Large intestine (tissue), 3 donors: ENCODE measurements around the gene HP. TPM values are rescaled to one million over a fixed set of nuclear protein-coding genes. Genes with fewer than 3 reads are reported as not detected.
"Not testable (repeated sequence)": the region's sequence is repeated elsewhere in the genome, so short reads cannot be mapped to it uniquely, and the experiment has no call there.

Source experiments
- DNase-seq, 2 donors: peaks; one replicate each; pipeline versions ENCODE4 v3.0.0 to v3.0.0-alpha.2; 2013
- H3K27ac ChIP-seq: one replicate; pipeline ENCODE4 v1.5.1; 2013; ENCODE audit warnings: low read length
- H3K27me3 ChIP-seq: 2 replicates; pipeline ENCODE4 v1.6.1; 2013; ENCODE audit warnings: low read length; ENCODE audit not compliant: control insufficient read depth, insufficient read depth
- H3K36me3 ChIP-seq: 2 replicates; pipeline ENCODE4 v1.6.1; 2013; ENCODE audit warnings: low read length; ENCODE audit not compliant: control insufficient read depth, insufficient read depth
- H3K4me1 ChIP-seq: one replicate; pipeline ENCODE4 v1.6.1; 2013; ENCODE audit warnings: low read length; ENCODE audit not compliant: control insufficient read depth, insufficient read depth
- H3K4me3 ChIP-seq: one replicate; pipeline ENCODE4 v1.5.1; 2013; ENCODE audit warnings: low read length
- H3K9me3 ChIP-seq: one replicate; pipeline ENCODE4 v1.6.1; 2013; ENCODE audit warnings: mild to moderate bottlenecking, low read depth, low read length, moderate library complexity; ENCODE audit not compliant: control insufficient read depth
- WGBS: methylation state at CpG from one replicate; pipeline ENCODE4 v1.1.5; 2013; ENCODE audit warnings: low lambda C conversion rate; ENCODE audit not compliant: insufficient coverage; 5-methylcytosine and 5-hydroxymethylcytosine counted together
- polyA plus RNA-seq: library from polyadenylated mRNA; unstranded; fragments of 120-200 nt; gene quantifications from one replicate; pipeline ENCODE4 v1.2.1, GENCODE V29; 2013

HP gene
- polyA plus RNA-seq, 1 donor, result 0.73 TPM

DNA sequence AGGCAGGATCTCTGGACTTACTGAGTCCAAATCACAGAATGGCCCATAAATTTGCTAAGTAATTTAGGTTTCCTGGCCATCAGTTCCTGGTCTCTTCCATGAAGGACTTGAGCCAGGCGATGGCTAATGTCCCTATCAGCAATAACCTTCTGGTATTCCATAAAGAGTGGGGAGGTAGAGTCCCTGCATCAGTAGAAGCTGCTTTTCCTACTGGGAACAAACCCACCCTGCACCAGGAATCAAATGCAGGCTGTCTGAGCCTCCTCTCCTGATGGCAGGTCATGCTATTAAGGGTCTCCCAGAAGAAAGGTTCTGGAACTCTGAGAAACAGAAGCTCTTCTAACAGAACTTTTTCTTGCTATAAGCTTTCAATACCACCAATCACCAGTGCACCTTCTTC, 7.3 kb downstream of the HP start:
- H3K27ac ChIP-seq, result no peak overlapping the region
- H3K4me3 ChIP-seq, result no peak overlapping the region
- no peaks in the 10 kb centered on the region for H3K36me3 ChIP-seq
- H3K27me3 ChIP-seq, result no peaks in the 10 kb centered on the region
- no peaks in the 10 kb centered on the region for H3K9me3 ChIP-seq
- no CpG with 5 or more reads among the region's 1 CpG for WGBS
- H3K4me1 ChIP-seq, result no peaks in the 10 kb centered on the region
- DNase-seq, result no peak

DNA sequence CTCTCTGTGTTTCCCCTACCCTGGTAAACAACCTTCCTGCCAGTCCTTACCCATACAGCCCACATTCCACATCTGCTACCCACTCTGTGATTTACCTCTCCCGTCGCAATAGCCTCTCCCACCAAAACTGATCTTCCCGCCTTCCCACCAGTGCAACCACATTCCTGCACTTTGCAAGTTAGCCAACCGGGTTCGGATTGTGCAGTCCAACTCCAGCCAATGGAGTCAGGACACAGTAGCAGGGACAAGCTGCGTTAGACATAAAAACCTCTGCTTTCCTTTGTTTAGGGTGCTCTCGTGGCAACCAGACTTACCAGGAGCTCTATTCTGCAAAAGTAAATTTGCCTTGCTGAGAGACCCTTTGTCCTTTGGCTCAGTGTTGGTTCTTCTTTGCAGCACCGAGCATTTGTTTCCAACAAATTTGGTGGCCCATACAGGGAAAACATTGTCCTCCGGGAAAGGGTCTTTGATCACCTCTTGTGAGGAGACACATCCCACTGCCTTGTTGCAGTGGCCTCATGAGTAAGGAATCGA, 10.1 kb downstream of the HP start:
- H3K36me3 ChIP-seq, result no peaks in the 10 kb centered on the region
- no peaks in the 10 kb centered on the region for H3K4me1 ChIP-seq
- no peaks in the 10 kb centered on the region for H3K27me3 ChIP-seq
- H3K4me3 ChIP-seq, result no peak overlapping the region
- WGBS, result no CpG with 5 or more reads among the region's 10 CpGs
- no peak for DNase-seq
- no peaks in the 10 kb centered on the region for H3K9me3 ChIP-seq
- H3K27ac ChIP-seq, result no peak overlapping the region

DNA sequence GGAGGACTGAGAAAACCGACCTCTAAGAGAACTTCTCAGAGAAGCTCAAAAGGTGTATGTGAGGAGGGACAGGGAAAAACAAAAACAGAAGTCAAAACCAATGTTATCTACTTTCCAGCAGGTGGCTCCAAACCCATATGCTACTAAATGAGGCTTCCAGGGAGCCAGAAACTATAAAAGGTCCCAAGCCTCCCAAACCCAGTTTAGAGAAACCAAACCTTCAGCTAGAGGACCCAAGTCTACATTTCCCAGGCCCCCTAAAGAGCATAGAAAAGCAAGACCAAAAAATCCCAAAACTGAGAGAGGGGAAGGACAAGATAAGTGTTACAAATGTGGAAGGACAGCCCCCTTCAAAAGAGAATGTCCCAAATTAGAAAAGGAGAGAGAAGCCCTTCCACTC, 12.4 kb downstream of the HP start:
- Histone ChIP-seq H3K36me3 (no peaks in the 10 kb centered on the region), H3K9me3 (no peaks in the 10 kb centered on the region), H3K4me3 (no peak overlapping the region), H3K27ac (no peak overlapping the region), H3K4me1 (peaks cover 3% of the 10 kb centered on the region), H3K27me3 (no peaks in the 10 kb centered on the region)
- peak; percentile 10 to 24 for DNase-seq
- WGBS, result no CpG with 5 or more reads among the region's 1 CpG

DNA sequence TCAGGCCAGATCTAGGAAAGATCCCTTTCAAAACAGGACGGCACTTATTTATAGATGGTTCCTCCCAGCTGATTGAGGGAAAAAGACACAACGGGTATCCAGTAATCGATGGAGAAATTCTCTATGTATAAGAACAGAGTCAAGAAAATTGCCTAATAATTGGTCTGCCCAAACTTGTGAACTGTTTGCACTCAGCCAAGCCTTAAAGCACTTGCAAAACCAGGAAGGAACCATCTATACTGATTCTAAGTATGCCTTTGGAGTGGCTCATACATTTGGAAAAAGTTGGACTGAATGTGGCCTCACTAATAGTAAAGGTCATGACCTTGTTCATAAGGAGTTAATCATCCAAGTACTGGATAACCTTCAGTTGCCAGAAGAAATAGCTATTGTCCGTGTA, 14.6 kb downstream of the HP start:
- 100% methylated on average over 2 of the region's 4 CpGs for WGBS
- DNase-seq, result no peak
- Histone ChIP-seq H3K4me1 (peaks cover 11% of the 10 kb centered on the region), H3K27ac (no peak overlapping the region), H3K4me3 (no peak overlapping the region), H3K9me3 (no peaks in the 10 kb centered on the region), H3K36me3 (no peaks in the 10 kb centered on the region), H3K27me3 (no peaks in the 10 kb centered on the region)

DNA sequence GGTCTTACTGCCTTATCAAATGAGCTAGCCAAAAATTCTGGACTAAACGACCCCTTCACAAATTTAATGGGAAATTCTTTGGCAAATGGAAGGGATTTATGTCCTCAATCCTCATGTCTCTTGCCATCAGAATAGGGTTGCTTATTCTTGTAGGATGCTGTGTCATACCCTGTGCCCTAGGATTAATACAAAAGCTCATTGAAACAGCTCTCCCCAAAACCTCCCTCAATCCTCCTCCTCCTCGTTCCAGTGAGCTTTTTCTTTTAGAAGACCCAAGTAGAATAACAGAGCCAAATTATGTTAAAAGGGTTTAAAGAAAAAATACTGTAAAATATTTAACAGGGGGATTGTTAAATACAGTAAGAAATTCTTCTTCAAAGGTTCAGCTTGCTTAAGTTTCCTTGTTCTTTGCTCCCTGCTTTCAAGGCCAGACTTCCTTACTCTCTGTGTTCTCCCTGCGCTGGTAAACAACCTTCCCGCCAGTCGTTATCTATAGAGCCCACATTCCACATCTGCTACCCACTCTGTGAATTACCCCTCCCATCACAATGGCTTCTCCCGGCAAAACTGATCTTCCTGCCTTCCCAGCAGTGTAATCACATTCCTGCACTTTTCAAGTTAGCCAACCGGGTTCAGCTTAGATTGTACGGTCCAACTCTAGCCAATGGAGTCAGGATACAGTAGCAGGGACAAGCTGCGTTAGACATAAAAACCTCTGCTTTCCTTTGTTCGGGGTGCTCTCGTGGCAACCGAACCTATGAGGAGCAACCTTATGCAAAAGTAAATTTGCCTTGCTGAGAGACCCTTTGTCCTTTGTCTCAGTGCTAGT, 18.4 kb downstream of the HP start:
- DNase-seq, result peak; percentile 61 to 82
- peaks cover 11% of the 10 kb centered on the region for H3K4me1 ChIP-seq
- no peaks in the 10 kb centered on the region for H3K36me3 ChIP-seq
- no peaks in the 10 kb centered on the region for H3K27me3 ChIP-seq
- H3K27ac ChIP-seq, result peak overlapping the region; percentile 12
- H3K9me3 ChIP-seq, result no peaks in the 10 kb centered on the region
- H3K4me3 ChIP-seq, result no peak overlapping the region
- WGBS, result no CpG with 5 or more reads among the region's 12 CpGs

DNA sequence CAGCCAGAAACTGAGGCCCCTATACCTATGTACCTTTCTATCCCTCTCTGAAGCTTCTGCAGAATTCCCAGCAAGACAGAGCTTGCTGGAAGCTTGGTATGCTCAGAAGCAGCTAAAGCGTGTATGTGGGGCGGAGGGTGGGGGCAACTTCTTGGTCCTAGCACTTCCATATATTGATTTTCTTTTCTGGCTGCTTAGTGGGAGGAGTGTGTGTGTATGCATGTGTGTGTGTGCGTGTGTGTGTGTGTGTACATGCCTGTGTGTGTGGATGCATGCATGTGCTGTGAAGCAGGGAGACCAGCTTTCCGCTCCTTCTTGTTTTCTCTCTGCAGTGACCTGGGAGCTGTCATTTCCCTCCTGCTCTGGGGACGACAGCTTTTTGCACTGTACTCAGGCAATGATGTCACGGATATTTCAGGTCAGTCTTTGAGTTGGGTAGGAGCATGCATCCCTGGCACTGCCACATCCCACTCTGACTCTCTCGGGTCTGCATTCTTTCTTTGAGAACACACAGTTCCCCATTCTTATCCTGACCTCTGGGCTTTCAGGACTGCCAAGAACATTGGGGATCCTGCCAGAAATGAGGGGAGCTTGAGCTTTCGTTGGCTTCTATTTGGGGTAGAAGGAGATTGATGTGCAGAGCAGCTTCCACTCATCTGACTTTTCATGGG, 19.4 kb downstream of the HP start:
- no CpG with 5 or more reads among the region's 8 CpGs for WGBS
- no peak overlapping the region for H3K4me3 ChIP-seq
- no peaks in the 10 kb centered on the region for H3K36me3 ChIP-seq
- DNase-seq, result no peak
- H3K27ac ChIP-seq, result no peak overlapping the region
- no peaks in the 10 kb centered on the region for H3K27me3 ChIP-seq
- no peaks in the 10 kb centered on the region for H3K9me3 ChIP-seq
- H3K4me1 ChIP-seq, result peaks cover 11% of the 10 kb centered on the region

DNA sequence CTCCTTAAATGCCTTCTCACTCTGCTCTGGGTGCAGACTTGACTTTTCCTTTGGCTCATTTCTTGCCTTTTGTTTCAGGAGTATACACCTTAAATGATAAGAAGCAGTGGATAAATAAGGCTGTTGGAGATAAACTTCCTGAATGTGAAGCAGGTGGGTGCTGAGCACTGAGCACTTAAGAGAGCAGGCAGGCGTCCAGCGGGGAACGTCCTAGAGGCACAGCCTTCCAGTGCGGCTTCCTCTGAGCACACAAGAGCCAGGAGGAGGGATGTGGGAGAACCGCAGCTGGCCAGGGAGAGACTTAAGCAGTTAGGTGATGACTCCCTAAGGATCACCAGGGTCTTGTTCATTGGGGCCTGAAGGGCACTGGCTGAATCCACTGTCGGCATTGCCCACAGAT, 20.8 kb downstream of the HP start:
- H3K4me1 ChIP-seq, result peaks cover 11% of the 10 kb centered on the region
- not testable (repeated sequence) for H3K27ac ChIP-seq, H3K4me3 ChIP-seq, DNase-seq, H3K9me3 ChIP-seq, H3K36me3 ChIP-seq, H3K27me3 ChIP-seq
- no CpG with 5 or more reads among the region's 6 CpGs for WGBS

DNA sequence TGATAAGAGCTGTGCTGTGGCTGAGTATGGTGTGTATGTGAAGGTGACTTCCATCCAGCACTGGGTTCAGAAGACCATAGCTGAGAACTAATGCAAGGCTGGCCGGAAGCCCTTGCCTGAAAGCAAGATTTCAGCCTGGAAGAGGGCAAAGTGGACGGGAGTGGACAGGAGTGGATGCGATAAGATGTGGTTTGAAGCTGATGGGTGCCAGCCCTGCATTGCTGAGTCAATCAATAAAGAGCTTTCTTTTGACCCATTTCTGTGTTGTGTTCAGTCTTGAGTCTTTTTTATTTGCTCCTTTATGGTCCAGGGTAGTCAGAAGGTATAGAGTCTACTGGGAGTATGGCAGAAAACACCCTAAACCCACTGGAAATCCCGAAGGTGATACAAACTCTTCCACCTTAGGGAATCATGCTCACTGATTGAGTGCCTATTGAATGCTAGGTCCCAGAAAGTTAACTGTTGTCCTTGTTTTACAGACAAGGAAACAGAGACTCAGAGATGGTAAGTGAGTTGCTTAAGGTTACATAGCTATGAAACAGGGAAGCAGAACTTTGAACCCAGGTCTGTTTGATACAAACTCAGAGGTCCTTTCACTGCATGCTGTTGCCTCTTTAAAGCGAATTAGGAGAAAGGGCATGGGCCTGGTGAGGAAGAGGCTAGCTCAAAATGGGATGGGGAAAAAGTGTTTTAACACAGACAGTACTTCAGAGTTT, 22.8 kb downstream of the HP start:
- no CpG with 5 or more reads among the region's 5 CpGs for WGBS
- not testable (repeated sequence) for DNase-seq, H3K27me3 ChIP-seq, H3K9me3 ChIP-seq, H3K27ac ChIP-seq, H3K4me3 ChIP-seq, H3K4me1 ChIP-seq, H3K36me3 ChIP-seq

DNA sequence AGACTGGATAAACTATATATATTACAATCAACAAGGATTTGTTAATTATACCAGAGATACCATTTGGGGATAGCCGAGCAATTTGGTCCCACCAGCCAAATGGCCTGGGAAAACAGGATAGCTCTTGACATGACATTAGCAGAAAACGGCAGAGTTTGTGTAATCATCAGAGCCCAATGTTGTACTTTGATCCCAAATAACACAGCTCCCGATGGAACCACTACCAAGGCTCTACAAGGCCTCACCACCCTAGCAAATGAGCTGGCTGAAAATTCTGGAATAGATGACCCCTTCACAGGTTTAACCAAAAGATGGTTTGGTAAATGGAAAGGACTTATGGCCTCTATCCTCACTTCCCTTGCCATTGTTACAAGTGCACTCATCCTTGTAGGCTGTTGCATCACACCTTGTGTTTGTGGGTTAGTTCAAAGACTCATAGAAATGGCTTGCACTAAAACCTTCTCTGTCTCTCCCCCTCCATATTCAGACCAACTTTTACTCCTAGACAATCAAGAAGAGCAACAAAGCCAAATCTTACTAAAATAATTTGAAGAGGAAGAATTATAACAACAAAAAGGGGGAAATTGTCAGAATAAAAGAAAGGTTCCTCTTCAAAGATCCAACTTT, 29.6 kb downstream of the HP start:
- H3K27me3 ChIP-seq, result no peaks in the 10 kb centered on the region
- peaks cover 37% of the 10 kb centered on the region for H3K36me3 ChIP-seq
- WGBS, result no CpG with 5 or more reads among the region's 3 CpGs
- peaks cover 9% of the 10 kb centered on the region for H3K9me3 ChIP-seq
- H3K4me1 ChIP-seq, result no peaks in the 10 kb centered on the region
- H3K4me3 ChIP-seq, result no peak overlapping the region
- no peak overlapping the region for H3K27ac ChIP-seq
- DNase-seq, result no peak

DNA sequence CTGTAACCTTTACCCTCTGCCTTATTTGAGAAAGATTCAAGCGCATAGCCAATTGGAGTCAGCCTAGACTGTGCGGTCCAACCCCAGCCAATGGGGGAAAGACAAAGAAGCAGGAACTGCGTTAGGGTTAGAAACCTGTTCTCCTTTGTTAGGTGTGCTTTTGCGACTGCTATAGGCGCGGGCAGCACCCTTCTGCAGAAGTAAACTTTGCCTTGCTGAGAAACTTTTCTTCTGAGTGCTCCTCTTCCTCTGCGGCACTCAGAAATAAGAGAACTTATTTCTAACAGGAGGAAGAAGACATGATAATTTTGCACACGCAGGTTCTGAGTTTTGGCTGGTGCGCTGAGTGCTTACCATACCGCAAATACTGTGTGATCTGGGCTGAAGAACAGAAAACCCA, 30.1 kb downstream of the HP start:
- WGBS, result 100% methylated on average over 1 of the region's 10 CpGs
- Histone ChIP-seq H3K4me1 (no peaks in the 10 kb centered on the region), H3K4me3 (no peak overlapping the region), H3K27me3 (no peaks in the 10 kb centered on the region), H3K9me3 (peaks cover 9% of the 10 kb centered on the region), H3K27ac (no peak overlapping the region), H3K36me3 (peaks cover 42% of the 10 kb centered on the region)
- no peak for DNase-seq
